Measurements from ENCODE around the gene OR6J1.
"Not testable (repeated sequence)": the region's sequence is repeated elsewhere in the genome, so short reads cannot be mapped to it uniquely, and the experiment has no call there.

The OR6J1 gene

DNA sequence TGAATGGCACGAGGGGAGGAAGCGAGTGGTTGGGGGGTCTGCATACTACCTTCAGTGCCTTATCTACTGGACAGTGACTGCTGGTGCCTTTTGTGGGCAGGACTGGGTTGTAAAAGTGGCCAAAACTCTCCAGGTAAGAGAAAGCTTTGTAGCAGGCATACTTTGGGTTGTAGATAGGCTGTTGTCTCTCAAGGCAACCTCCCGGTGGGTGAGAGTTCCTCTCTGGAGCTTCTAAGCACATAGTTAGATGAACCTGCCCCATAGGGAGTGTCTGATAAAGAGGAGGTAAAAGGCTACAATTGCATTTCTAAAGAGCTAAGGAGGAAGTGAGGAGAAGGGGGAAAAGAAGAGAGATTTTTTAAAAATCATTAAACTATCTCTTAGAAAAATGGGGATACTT, 51.0 kb downstream of the OR6J1 start:
- H2AFZ ChIP-seq, result no peak overlapping the region
- no peak overlapping the region for H3K9ac ChIP-seq
- H3K27ac ChIP-seq, result no peak overlapping the region
- H3K79me2 ChIP-seq, result peaks cover 6% of the 10 kb centered on the region
- H3K4me3 ChIP-seq (ENCODE audit: low read depth, low read length), result no peak overlapping the region
- no peak overlapping the region for H3K4me2 ChIP-seq (ENCODE audit: low read length)
- H3K27me3 ChIP-seq (ENCODE audit: control insufficient read depth, insufficient read depth, low read length), result no peaks in the 10 kb centered on the region
- H3K36me3 ChIP-seq (ENCODE audit: control insufficient read depth, insufficient read depth, low read length), result no peaks in the 10 kb centered on the region
- no peaks in the 10 kb centered on the region for H3K9me3 ChIP-seq (ENCODE audit: control insufficient read depth, low read length)
- TF ChIP-seq, protein P1, sequence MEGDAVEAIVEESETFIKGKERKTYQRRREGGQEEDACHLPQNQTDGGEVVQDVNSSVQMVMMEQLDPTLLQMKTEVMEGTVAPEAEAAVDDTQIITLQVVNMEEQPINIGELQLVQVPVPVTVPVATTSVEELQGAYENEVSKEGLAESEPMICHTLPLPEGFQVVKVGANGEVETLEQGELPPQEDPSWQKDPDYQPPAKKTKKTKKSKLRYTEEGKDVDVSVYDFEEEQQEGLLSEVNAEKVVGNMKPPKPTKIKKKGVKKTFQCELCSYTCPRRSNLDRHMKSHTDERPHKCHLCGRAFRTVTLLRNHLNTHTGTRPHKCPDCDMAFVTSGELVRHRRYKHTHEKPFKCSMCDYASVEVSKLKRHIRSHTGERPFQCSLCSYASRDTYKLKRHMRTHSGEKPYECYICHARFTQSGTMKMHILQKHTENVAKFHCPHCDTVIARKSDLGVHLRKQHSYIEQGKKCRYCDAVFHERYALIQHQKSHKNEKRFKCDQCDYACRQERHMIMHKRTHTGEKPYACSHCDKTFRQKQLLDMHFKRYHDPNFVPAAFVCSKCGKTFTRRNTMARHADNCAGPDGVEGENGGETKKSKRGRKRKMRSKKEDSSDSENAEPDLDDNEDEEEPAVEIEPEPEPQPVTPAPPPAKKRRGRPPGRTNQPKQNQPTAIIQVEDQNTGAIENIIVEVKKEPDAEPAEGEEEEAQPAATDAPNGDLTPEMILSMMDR (IDR thresholded peaks at IDR 0.05), result no peak
- peaks cover 11% of the 10 kb centered on the region for H3K4me1 ChIP-seq

DNA sequence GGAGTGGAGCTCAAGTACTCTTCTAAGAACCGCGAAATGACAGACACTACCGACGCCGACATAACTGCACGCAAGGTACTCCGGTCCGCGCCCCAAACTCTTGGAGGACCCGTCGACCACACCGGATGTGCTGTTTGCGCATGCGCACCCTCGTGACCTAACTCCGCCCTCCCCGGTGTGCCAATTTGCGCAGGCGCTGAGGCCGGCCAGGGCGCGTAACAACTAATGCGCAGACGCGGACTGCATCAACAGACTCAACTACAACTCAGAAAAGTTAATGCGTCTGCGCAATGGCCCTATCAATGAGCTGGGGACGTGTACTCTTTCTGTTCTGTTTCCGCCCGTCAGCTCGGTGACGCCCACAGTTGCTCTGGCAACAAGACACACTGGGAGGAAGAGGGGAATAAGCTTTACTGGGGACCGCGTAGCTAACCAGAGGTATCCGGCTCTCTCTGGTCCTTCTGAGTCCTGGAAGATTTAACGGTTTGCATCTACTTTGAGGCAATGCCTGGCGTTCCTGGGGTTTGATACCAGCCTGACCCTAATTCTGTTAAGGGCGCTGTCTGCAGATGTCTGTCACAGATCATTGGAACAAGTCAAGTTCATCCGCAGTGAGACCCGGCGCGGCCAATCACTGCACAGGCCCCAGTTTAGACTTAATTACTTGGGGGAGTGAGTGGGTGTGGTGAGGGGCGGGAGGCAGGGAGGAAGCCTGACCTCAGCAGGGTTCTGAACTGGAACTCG, 54.9 kb downstream of the OR6J1 start, which contains the start of gene DAD1:
Gene DAD1, minus strand, starts transcription at position 129 of the 744 bp plus-strand sequence. Its CDS starts 67 bp downstream, at position 62.
- H3K4me1 ChIP-seq, result peaks cover 17% of the 10 kb centered on the region
- H3K79me2 ChIP-seq, result peaks cover 43% of the 10 kb centered on the region
- no peaks in the 10 kb centered on the region for H3K9me3 ChIP-seq (ENCODE audit: control insufficient read depth, low read length)
- no peaks in the 10 kb centered on the region for H3K36me3 ChIP-seq (ENCODE audit: control insufficient read depth, insufficient read depth, low read length)
- TF ChIP-seq, protein P1 (IDR thresholded peaks at IDR 0.05), result no peak
- H2AFZ ChIP-seq, result peak within 1 kb of the TSS; percentile 81
- no peaks in the 10 kb centered on the region for H3K27me3 ChIP-seq (ENCODE audit: control insufficient read depth, insufficient read depth, low read length)
- peak within 1 kb of the TSS; percentile 86 for H3K4me3 ChIP-seq (ENCODE audit: low read depth, low read length)
- H3K4me2 ChIP-seq (ENCODE audit: low read length), result peak within 1 kb of the TSS; percentile 93
- peak within 1 kb of the TSS; percentile 1 for H3K9ac ChIP-seq
- peak within 1 kb of the TSS; percentile 85 for H3K27ac ChIP-seq

DNA sequence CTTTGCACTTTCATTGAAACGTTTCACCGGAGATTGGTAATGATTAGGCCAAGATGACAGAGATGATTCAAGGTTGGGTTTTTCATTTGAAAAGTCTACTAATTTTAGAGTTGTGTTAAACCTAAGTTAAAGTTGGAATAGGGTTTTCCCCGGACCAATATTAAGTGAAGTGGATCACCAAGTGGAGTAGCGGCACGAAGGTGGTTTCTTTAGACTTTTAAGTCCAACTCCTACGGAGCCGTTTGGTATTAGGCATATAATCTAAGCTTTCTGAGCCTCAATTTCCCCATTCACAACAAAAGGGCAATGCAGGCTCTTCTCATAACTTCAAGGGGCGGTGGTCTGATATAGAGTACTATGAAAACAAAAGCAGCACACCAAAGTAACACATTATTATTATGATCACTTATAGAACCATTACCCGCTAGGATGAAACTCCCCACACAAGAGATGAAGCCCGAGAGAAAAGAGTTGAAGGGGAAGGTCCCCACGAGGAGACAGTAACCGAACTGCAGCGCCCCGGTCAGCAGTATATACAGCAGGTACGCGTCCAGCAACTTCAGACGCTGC, 55.5 kb downstream of the OR6J1 start:
- Histone ChIP-seq H3K4me3 (ENCODE audit: low read depth, low read length) (peak overlapping the region; percentile 86), H3K79me2 (peaks cover 45% of the 10 kb centered on the region), H3K4me1 (peaks cover 19% of the 10 kb centered on the region), H3K27ac (peak overlapping the region; percentile 85), H3K36me3 (ENCODE audit: control insufficient read depth, insufficient read depth, low read length) (no peaks in the 10 kb centered on the region), H3K9me3 (ENCODE audit: control insufficient read depth, low read length) (no peaks in the 10 kb centered on the region), H3K4me2 (ENCODE audit: low read length) (peak overlapping the region; percentile 93), H3K27me3 (ENCODE audit: control insufficient read depth, insufficient read depth, low read length) (no peaks in the 10 kb centered on the region), H3K9ac (peak overlapping the region; percentile 1), H2AFZ (peak overlapping the region; percentile 81)
- TF ChIP-seq, protein P1 (IDR thresholded peaks at IDR 0.05), result no peak

DNA sequence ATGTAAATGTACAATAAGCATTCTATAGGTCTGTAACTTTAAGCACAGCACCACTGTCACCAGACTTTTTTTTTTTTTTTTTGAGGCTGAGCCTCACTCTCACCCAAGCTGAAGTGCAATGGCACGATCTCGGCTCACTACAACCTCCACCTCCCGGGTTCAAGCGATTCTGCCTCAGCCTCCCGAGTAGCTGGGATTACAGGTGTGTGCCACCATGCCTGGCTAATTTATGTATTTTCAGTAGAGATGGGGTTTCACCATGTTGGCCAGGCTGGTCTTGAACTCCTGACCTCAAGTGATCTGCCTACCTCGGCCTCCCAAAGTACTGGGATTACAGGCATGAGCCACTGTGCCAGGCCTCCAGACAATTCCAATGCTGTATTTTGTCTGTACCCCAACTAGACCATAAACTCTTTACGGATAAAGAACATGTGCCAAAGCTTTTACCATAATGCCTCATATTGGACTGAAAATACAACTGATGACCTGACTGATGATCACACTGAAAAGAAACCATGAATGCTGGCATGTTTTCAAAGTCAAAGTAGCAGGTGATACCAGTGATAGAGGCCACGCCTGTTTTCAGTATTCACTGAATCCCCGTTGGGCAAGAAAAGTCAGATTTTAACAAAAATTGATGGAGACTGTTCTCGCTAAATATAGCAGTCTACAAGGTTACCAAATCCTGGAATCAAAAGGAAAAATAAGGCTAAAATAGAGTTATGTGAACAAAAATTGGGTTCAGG, 56.3 kb downstream of the OR6J1 start:
- not testable (repeated sequence) for H3K9ac ChIP-seq; H2AFZ ChIP-seq; H3K27me3 ChIP-seq (ENCODE audit: control insufficient read depth, insufficient read depth, low read length); H3K9me3 ChIP-seq (ENCODE audit: control insufficient read depth, low read length); H3K36me3 ChIP-seq (ENCODE audit: control insufficient read depth, insufficient read depth, low read length); H3K27ac ChIP-seq
- H3K4me2 ChIP-seq (ENCODE audit: low read length), result peak overlapping the region; percentile 93
- H3K79me2 ChIP-seq, result peaks cover 45% of the 10 kb centered on the region
- peaks cover 19% of the 10 kb centered on the region for H3K4me1 ChIP-seq
- H3K4me3 ChIP-seq (ENCODE audit: low read depth, low read length), result peak overlapping the region; percentile 86

DNA sequence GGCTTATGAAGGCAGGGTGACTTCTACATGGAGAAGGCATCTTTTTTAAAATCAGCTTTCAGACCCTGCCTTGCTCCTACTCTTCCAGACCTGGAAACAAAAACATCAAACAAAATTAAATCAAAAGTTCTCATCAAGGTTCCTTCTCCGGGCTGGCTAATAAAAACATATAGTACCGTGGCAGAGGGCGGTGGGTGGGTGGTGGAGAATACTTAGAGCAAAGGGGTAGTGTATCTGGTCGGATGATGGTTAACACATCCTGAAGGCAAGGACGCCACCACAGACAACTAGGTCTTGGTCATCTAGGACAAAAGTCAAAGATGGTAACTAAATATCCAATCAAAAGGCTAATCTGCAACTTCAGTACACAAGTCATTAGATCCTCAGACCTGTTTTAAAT, 56.9 kb downstream of the OR6J1 start:
- H3K79me2 ChIP-seq, result peaks cover 45% of the 10 kb centered on the region
- peak overlapping the region; percentile 22 for H3K4me2 ChIP-seq (ENCODE audit: low read length)
- no peaks in the 10 kb centered on the region for H3K9me3 ChIP-seq (ENCODE audit: control insufficient read depth, low read length)
- no peak overlapping the region for H3K9ac ChIP-seq
- no peaks in the 10 kb centered on the region for H3K27me3 ChIP-seq (ENCODE audit: control insufficient read depth, insufficient read depth, low read length)
- no peak overlapping the region for H3K27ac ChIP-seq
- H2AFZ ChIP-seq, result no peak overlapping the region
- TF ChIP-seq, protein P1 (IDR thresholded peaks at IDR 0.05), result no peak
- no peaks in the 10 kb centered on the region for H3K36me3 ChIP-seq (ENCODE audit: control insufficient read depth, insufficient read depth, low read length)
- H3K4me3 ChIP-seq (ENCODE audit: low read depth, low read length), result no peak overlapping the region
- peaks cover 17% of the 10 kb centered on the region for H3K4me1 ChIP-seq

All from parathyroid adenoma (tissue), 2 donors.